IMR-90 (cell line): ENCODE measurements around the gene ADD2. TPM values are rescaled to one million over a fixed set of nuclear protein-coding genes. Genes with fewer than 3 reads are reported as not detected.

ENCODE experiments used
- ATAC-seq: fragments of 200-7000 bp; cut with Tn5 transposase; 2 replicates; pipeline ENCODE4 v1.9.1; 2020; ENCODE audit warnings: low read depth, mild to moderate bottlenecking, moderate library complexity
- BruUV-seq: library from RNA; stranded (reverse); fragments of 400-500 nt; replicated peaks from 2 replicates; lab custom pipeline; 2021; lab: Mats Ljungman, UMichigan
- CTCF ChIA-PET: fragments of 300-600 bp; formaldehyde crosslinking; extraction: SDS; loops from one replicate; lab custom pipeline; 2021; ENCODE audit warnings: antibody characterized with exemption; lab: Yijun Ruan, JAX
- POLR2A ChIA-PET: fragments of 300-600 bp; sonication (Branson Sonifier 250); formaldehyde crosslinking; loops from one replicate; lab custom pipeline; 2022; ENCODE audit warnings: antibody characterized with exemption; ENCODE audit not compliant: unreplicated experiment; lab: Charles Lee
- DNase-seq: peaks from one replicate; pipeline ENCODE4 v3.0.0; 2013
- H2AFZ ChIP-seq: replicated peaks from 2 replicates; pipeline ENCODE3; 2013; ENCODE audit warnings: low read length, mild to moderate bottlenecking; ENCODE audit not compliant: poor library complexity
- H2AK5ac ChIP-seq: 2 replicates; pipeline ENCODE4 v1.6.1; 2013; ENCODE audit warnings: low read depth, low read length, inconsistent platforms
- H2AK9ac ChIP-seq: replicated peaks from 2 replicates; pipeline ENCODE3; 2013; ENCODE audit warnings: mild to moderate bottlenecking, low read depth, low read length, moderate library complexity; ENCODE audit not compliant: poor library complexity
- H2BK120ac ChIP-seq: 2 replicates; pipeline ENCODE4 v1.6.1; 2013; ENCODE audit warnings: low read depth, low read length, inconsistent platforms
- H2BK15ac ChIP-seq: 3 replicates; pipeline ENCODE4 v1.6.1; 2013; ENCODE audit warnings: low read depth, low read length, inconsistent platforms
- H2BK20ac ChIP-seq: 2 replicates; pipeline ENCODE4 v1.6.1; 2013; ENCODE audit warnings: low read depth, mild to moderate bottlenecking, inconsistent platforms, low read length, moderate library complexity
- H2BK5ac ChIP-seq: 2 replicates; pipeline ENCODE4 v1.6.1; 2013; ENCODE audit warnings: mild to moderate bottlenecking, low read depth, low read length, inconsistent platforms; ENCODE audit not compliant: poor library complexity, severe bottlenecking
- H3K14ac ChIP-seq: replicated peaks from 2 replicates; pipeline ENCODE4 v1.6.1; 2013; ENCODE audit warnings: low read depth, low read length, inconsistent platforms
- H3K18ac ChIP-seq: 2 replicates; pipeline ENCODE4 v1.6.1; 2013; ENCODE audit warnings: low read depth, low read length, control low read depth
- H3K23ac ChIP-seq: 2 replicates; pipeline ENCODE4 v1.6.1; 2013; ENCODE audit warnings: low read depth, low read length, inconsistent platforms
- H3K27ac ChIP-seq: 2 replicates; pipeline ENCODE4 v1.5.1; 2013; ENCODE audit warnings: mild to moderate bottlenecking, control low read depth, low read length; ENCODE audit not compliant: insufficient read depth
- H3K27me3 ChIP-seq: 2 replicates; pipeline ENCODE4 v1.6.1; 2013; ENCODE audit warnings: low read length; ENCODE audit not compliant: control insufficient read depth, insufficient read depth
- H3K36me3 ChIP-seq: 2 replicates; pipeline ENCODE4 v1.6.1; 2013; ENCODE audit warnings: low read length, mixed read lengths; ENCODE audit not compliant: control insufficient read depth, insufficient read depth
- H3K4ac ChIP-seq: 2 replicates; pipeline ENCODE4 v1.6.1; 2013; ENCODE audit warnings: low read depth, low read length, inconsistent platforms
- H3K4me1 ChIP-seq: 2 replicates; pipeline ENCODE4 v1.6.1; 2013; ENCODE audit warnings: low read length, mixed read lengths; ENCODE audit not compliant: control insufficient read depth, insufficient read depth
- H3K4me2 ChIP-seq: 2 replicates; pipeline ENCODE4 v1.6.1; 2013; ENCODE audit warnings: low read depth, mild to moderate bottlenecking, control low read depth, low read length, moderate library complexity
- H3K4me3 ChIP-seq: 2 replicates; pipeline ENCODE4 v1.5.1; 2013; ENCODE audit warnings: low read depth, mild to moderate bottlenecking, control low read depth, low read length, moderate library complexity; ENCODE audit not compliant: insufficient read depth
- H3K56ac ChIP-seq: 2 replicates; pipeline ENCODE4 v1.6.1; 2013; ENCODE audit warnings: low read length, inconsistent platforms; ENCODE audit not compliant: insufficient read depth; ENCODE audit errors: extremely low read depth
- H3K79me1 ChIP-seq, 2 experiments: 2 replicates each; pipeline ENCODE4 v1.6.1; 2013; ENCODE audit warnings: low read length in 2 of 2, inconsistent platforms in 1 of 2, low read depth in 1 of 2
- H3K9ac ChIP-seq: 2 replicates; pipeline ENCODE4 v1.6.1; 2013; ENCODE audit warnings: low read depth, low read length, control low read depth
- H3K9me1 ChIP-seq: 2 replicates; pipeline ENCODE4 v1.6.1; 2013; ENCODE audit warnings: low read length, inconsistent platforms; ENCODE audit not compliant: insufficient read depth
- H3K9me3 ChIP-seq: 2 replicates; pipeline ENCODE4 v1.6.1; 2013; ENCODE audit warnings: low read length; ENCODE audit not compliant: control insufficient read depth, insufficient read depth
- H4K20me1 ChIP-seq: 2 replicates; pipeline ENCODE4 v1.6.1; 2013; ENCODE audit warnings: low read length, inconsistent platforms; ENCODE audit not compliant: insufficient read depth
- H4K5ac ChIP-seq: 2 replicates; pipeline ENCODE4 v1.6.1; 2013; ENCODE audit warnings: mild to moderate bottlenecking, low read depth, low read length, control low read depth
- H4K8ac ChIP-seq, 2 experiments: 2 replicates each; pipeline ENCODE4 v1.6.1; 2013; ENCODE audit warnings: low read depth in 2 of 2, low read length in 2 of 2, control low read depth in 1 of 2, inconsistent platforms in 1 of 2
- H4K91ac ChIP-seq: 2 replicates; pipeline ENCODE4 v1.6.1; 2013; ENCODE audit warnings: low read depth, low read length, inconsistent platforms; ENCODE audit not compliant: insufficient read depth
- BHLHE40 ChIP-seq: fragments of 150-350 bp; IDR thresholded peaks from 2 replicates; pipeline ENCODE4 v1.6.1; 2016; ENCODE audit warnings: mild to moderate bottlenecking, low read depth, low read length
- FOS ChIP-seq: fragments of 150-350 bp; IDR thresholded peaks from 2 replicates; pipeline ENCODE4 v1.6.1; 2016; ENCODE audit warnings: low read depth, low read length
- MAZ ChIP-seq: IDR thresholded peaks from 2 replicates; pipeline ENCODE4 v1.6.1; 2012; ENCODE audit warnings: low read depth, mild to moderate bottlenecking, low read length, improper control_type of control experiment, moderate library complexity, borderline replicate concordance
- NFE2L2 ChIP-seq: fragments of 150-350 bp; IDR thresholded peaks from 2 replicates; pipeline ENCODE4 v1.6.1; 2016; ENCODE audit warnings: low read depth, mild to moderate bottlenecking, low read length
- RAD21 ChIP-seq: IDR thresholded peaks from 2 replicates; pipeline ENCODE4 v1.6.1; 2012; ENCODE audit warnings: low read length, improper control_type of control experiment
- WGBS, 2 experiments: methylation state at CpG; one replicate each; pipeline versions ENCODE4 v1.1.5 to v1.1.7; 2013; ENCODE audit warnings: missing lambda C conversion rate in 2 of 2; ENCODE audit not compliant: insufficient read length in 1 of 2; ENCODE audit errors: extremely low coverage in 2 of 2; 5-methylcytosine and 5-hydroxymethylcytosine counted together
- dilution Hi-C: fragments of 300-500 bp; cut with HindIII; formaldehyde crosslinking; loops from one replicate; pipeline ENCODE4 v1.14.3; 2018; ENCODE audit warnings: low sequenced_read_pairs; ENCODE audit not compliant: unreplicated experiment
- in situ Hi-C: fragments of 300-500 bp; cut with MboI; formaldehyde crosslinking; loops from 3 replicates; pipeline ENCODE4 v1.14.3; 2019; ENCODE audit warnings: low sequenced_read_pairs, inconsistent platforms, mixed read lengths
- intact Hi-C: fragments of 100-400 bp; cut with micrococcal nuclease; formaldehyde crosslinking; loops from 2 replicates; pipeline ENCODE4 v1.10.0; 2022
- polyA plus RNA-seq, 3 experiments: library from polyadenylated mRNA; depleted of rRNA; stranded (reverse); fragments of >200 nt; gene quantifications; 2 replicates each; pipeline ENCODE4 v1.2.3, GENCODE V29; 2012; ENCODE audit warnings: low replicate concordance in 1 of 3
- total RNA-seq: library from RNA; depleted of rRNA; stranded (reverse); fragments of >200 nt; gene quantifications from 2 replicates; pipeline ENCODE4 v1.2.3, GENCODE V29; 2012

ADD2 gene
- total and polyA plus RNA-seq, 2 of the 4 experiments (the other 2 are of a cell fraction), result not detected

- Histone ChIP-seq H3K4ac (no peak overlapping the region), H3K9ac (no peak overlapping the region), H2BK15ac (no peak overlapping the region), H3K79me1 (no peaks in the 10 kb centered on the region), H2BK5ac (no peak overlapping the region), H3K9me1 (no peaks in the 10 kb centered on the region), H4K5ac (no peak overlapping the region), H3K36me3 (no peaks in the 10 kb centered on the region), H2AFZ (no peak overlapping the region), H2BK20ac (no peak overlapping the region), H3K14ac (no peak overlapping the region), H3K27ac (no peak overlapping the region), H3K56ac (no peak overlapping the region), H3K9me3 (no peaks in the 10 kb centered on the region), H3K27me3 (no peaks in the 10 kb centered on the region), H4K91ac (no peak overlapping the region), H2AK9ac (no peak overlapping the region), H3K4me1 (no peaks in the 10 kb centered on the region), H3K18ac (no peak overlapping the region), H4K8ac (no peak overlapping the region), H3K4me2 (no peak overlapping the region), H2AK5ac (no peak overlapping the region), H2BK120ac (no peak overlapping the region), H3K23ac (no peak overlapping the region), H3K4me3 (no peak overlapping the region), H4K20me1 (no peaks in the 10 kb centered on the region)
- in situ Hi-C loops, result no loop called here
- intact Hi-C loops, result no loop called here
- POLR2A ChIA-PET, result no interaction called here
- dilution Hi-C loops, result no loop called here
- TF ChIP-seq BHLHE40 (no peak), RAD21 (no peak), NFE2L2 (no peak), MAZ (no peak), FOS (no peak)
- no TSS peak for BruUV-seq
- WGBS, 2 experiments, result no CpG with 5 or more reads among the region's 4 CpGs
- CTCF ChIA-PET, result no interaction called here
- no peak for DNase-seq
- no peak for ATAC-seq
Measured at GRCh38 chr2:70751881-70752280, 16.1 kb downstream of the ADD2 start.
